K562 (cell line): ENCODE data around the gene BMF. TPM values are rescaled to one million over a fixed set of nuclear protein-coding genes. Genes with fewer than 3 reads are reported as not detected.

ENCODE experiments used
- ZNF561 ChIP-seq: fragments of 450-650 bp; formaldehyde crosslinking; conservative IDR thresholded peaks from 2 replicates; pipeline ENCODE4 v1.4.0; 2020; ENCODE audit warnings: mild to moderate bottlenecking, moderate library complexity
- ZNF76 ChIP-seq: fragments of 250-450 bp; sonication (Bioruptor Pico); IDR thresholded peaks from 2 replicates; pipeline ENCODE4 v1.4.0; 2020; ENCODE audit warnings: mild to moderate bottlenecking, moderate library complexity, borderline replicate concordance
- polyA plus RNA-seq, 8 experiments: library from polyadenylated mRNA; depleted of rRNA in 4 of 8; stranded (reverse) in 5 of 8; unstranded in 3 of 8; fragments of >200 nt; fragmentation: Nextera tagmentation in 2 of 8; fragmentation: Illumina TruSeq in 1 of 8; extraction: Ambion mirVana in 2 of 8; extraction: Trizol in 1 of 8; gene quantifications; 2 replicates each; pipeline versions ENCODE4 v1.2.1 to v1.2.3, GENCODE V29; 2011 to 2014; ENCODE audit warnings: inconsistent platforms in 1 of 8, missing spikeins in 1 of 8
- total RNA-seq, 7 experiments: library from RNA; depleted of rRNA in 6 of 7; stranded (reverse); fragments of >200 nt in 6 of 7; fragmentation: Illumina TruSeq in 2 of 7; extraction: Trizol in 2 of 7; gene quantifications; 2 replicates each; pipeline versions ENCODE4 v1.2.1 to v1.2.3, GENCODE V29; 2011 to 2021; ENCODE audit warnings: low replicate concordance in 1 of 7
- TF ChIP-seq, protein P1 (sequence below): fragments of 200-600 bp; sonication (generic); IDR thresholded peaks from one replicate; pipeline ENCODE4 v1.6.1; 2012; ENCODE audit warnings: mild to moderate bottlenecking, low read depth, low read length, inconsistent platforms
- TF ChIP-seq, protein P2 (sequence below): fragments of 450-650 bp; IDR thresholded peaks from 2 replicates; pipeline ENCODE4 v1.6.1; 2016; ENCODE audit warnings: mild to moderate bottlenecking, moderate library complexity

BMF gene
- total and polyA plus RNA-seq, 9 of the 15 experiments (the other 6 are each of a cell fraction or from before 2014, with no cell fraction given): 0.25 to 0.91 (median 0.59) TPM; not detected in 2

DNA sequence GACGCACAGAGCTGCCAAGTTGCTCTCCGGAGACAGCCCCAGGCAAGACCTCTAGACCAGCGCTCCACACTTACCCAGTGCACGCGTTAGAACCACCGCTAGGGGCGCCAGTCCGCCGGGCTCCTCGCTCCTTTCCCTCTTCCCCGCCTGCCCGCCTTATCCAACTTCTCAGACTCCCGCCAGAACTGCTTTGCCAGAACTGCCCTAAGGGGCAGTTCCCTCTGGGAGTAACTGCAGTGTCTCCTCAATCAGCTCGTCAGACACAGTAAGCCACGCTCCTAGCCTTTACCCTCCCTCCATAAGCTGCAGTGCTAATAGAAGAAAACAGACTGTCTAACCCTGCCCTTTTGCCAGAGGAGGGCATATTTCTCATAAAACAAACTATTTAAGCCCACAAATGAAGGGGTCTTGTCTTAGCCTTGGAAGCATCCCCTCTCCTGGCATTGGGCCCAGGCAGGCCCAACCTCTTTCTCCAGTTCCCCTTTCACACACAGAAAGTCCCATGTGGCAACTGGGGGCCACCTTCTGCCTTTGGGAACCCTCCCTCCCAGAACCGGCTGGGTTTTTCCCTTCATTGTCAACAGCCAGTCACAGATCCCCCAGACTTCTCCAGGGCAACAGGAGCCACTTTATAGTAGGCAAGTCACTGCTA is 3.7 kb downstream of the BMF start (continued):
- TF ChIP-seq, protein P1, sequence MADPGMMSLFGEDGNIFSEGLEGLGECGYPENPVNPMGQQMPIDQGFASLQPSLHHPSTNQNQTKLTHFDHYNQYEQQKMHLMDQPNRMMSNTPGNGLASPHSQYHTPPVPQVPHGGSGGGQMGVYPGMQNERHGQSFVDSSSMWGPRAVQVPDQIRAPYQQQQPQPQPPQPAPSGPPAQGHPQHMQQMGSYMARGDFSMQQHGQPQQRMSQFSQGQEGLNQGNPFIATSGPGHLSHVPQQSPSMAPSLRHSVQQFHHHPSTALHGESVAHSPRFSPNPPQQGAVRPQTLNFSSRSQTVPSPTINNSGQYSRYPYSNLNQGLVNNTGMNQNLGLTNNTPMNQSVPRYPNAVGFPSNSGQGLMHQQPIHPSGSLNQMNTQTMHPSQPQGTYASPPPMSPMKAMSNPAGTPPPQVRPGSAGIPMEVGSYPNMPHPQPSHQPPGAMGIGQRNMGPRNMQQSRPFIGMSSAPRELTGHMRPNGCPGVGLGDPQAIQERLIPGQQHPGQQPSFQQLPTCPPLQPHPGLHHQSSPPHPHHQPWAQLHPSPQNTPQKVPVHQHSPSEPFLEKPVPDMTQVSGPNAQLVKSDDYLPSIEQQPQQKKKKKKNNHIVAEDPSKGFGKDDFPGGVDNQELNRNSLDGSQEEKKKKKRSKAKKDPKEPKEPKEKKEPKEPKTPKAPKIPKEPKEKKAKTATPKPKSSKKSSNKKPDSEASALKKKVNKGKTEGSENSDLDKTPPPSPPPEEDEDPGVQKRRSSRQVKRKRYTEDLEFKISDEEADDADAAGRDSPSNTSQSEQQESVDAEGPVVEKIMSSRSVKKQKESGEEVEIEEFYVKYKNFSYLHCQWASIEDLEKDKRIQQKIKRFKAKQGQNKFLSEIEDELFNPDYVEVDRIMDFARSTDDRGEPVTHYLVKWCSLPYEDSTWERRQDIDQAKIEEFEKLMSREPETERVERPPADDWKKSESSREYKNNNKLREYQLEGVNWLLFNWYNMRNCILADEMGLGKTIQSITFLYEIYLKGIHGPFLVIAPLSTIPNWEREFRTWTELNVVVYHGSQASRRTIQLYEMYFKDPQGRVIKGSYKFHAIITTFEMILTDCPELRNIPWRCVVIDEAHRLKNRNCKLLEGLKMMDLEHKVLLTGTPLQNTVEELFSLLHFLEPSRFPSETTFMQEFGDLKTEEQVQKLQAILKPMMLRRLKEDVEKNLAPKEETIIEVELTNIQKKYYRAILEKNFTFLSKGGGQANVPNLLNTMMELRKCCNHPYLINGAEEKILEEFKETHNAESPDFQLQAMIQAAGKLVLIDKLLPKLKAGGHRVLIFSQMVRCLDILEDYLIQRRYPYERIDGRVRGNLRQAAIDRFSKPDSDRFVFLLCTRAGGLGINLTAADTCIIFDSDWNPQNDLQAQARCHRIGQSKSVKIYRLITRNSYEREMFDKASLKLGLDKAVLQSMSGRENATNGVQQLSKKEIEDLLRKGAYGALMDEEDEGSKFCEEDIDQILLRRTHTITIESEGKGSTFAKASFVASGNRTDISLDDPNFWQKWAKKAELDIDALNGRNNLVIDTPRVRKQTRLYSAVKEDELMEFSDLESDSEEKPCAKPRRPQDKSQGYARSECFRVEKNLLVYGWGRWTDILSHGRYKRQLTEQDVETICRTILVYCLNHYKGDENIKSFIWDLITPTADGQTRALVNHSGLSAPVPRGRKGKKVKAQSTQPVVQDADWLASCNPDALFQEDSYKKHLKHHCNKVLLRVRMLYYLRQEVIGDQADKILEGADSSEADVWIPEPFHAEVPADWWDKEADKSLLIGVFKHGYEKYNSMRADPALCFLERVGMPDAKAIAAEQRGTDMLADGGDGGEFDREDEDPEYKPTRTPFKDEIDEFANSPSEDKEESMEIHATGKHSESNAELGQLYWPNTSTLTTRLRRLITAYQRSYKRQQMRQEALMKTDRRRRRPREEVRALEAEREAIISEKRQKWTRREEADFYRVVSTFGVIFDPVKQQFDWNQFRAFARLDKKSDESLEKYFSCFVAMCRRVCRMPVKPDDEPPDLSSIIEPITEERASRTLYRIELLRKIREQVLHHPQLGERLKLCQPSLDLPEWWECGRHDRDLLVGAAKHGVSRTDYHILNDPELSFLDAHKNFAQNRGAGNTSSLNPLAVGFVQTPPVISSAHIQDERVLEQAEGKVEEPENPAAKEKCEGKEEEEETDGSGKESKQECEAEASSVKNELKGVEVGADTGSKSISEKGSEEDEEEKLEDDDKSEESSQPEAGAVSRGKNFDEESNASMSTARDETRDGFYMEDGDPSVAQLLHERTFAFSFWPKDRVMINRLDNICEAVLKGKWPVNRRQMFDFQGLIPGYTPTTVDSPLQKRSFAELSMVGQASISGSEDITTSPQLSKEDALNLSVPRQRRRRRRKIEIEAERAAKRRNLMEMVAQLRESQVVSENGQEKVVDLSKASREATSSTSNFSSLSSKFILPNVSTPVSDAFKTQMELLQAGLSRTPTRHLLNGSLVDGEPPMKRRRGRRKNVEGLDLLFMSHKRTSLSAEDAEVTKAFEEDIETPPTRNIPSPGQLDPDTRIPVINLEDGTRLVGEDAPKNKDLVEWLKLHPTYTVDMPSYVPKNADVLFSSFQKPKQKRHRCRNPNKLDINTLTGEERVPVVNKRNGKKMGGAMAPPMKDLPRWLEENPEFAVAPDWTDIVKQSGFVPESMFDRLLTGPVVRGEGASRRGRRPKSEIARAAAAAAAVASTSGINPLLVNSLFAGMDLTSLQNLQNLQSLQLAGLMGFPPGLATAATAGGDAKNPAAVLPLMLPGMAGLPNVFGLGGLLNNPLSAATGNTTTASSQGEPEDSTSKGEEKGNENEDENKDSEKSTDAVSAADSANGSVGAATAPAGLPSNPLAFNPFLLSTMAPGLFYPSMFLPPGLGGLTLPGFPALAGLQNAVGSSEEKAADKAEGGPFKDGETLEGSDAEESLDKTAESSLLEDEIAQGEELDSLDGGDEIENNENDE: no peak
- TF ChIP-seq ZNF76 (no peak), ZNF561 (CRISPR knock-in tag) (no peak)
- TF ChIP-seq, protein P2, sequence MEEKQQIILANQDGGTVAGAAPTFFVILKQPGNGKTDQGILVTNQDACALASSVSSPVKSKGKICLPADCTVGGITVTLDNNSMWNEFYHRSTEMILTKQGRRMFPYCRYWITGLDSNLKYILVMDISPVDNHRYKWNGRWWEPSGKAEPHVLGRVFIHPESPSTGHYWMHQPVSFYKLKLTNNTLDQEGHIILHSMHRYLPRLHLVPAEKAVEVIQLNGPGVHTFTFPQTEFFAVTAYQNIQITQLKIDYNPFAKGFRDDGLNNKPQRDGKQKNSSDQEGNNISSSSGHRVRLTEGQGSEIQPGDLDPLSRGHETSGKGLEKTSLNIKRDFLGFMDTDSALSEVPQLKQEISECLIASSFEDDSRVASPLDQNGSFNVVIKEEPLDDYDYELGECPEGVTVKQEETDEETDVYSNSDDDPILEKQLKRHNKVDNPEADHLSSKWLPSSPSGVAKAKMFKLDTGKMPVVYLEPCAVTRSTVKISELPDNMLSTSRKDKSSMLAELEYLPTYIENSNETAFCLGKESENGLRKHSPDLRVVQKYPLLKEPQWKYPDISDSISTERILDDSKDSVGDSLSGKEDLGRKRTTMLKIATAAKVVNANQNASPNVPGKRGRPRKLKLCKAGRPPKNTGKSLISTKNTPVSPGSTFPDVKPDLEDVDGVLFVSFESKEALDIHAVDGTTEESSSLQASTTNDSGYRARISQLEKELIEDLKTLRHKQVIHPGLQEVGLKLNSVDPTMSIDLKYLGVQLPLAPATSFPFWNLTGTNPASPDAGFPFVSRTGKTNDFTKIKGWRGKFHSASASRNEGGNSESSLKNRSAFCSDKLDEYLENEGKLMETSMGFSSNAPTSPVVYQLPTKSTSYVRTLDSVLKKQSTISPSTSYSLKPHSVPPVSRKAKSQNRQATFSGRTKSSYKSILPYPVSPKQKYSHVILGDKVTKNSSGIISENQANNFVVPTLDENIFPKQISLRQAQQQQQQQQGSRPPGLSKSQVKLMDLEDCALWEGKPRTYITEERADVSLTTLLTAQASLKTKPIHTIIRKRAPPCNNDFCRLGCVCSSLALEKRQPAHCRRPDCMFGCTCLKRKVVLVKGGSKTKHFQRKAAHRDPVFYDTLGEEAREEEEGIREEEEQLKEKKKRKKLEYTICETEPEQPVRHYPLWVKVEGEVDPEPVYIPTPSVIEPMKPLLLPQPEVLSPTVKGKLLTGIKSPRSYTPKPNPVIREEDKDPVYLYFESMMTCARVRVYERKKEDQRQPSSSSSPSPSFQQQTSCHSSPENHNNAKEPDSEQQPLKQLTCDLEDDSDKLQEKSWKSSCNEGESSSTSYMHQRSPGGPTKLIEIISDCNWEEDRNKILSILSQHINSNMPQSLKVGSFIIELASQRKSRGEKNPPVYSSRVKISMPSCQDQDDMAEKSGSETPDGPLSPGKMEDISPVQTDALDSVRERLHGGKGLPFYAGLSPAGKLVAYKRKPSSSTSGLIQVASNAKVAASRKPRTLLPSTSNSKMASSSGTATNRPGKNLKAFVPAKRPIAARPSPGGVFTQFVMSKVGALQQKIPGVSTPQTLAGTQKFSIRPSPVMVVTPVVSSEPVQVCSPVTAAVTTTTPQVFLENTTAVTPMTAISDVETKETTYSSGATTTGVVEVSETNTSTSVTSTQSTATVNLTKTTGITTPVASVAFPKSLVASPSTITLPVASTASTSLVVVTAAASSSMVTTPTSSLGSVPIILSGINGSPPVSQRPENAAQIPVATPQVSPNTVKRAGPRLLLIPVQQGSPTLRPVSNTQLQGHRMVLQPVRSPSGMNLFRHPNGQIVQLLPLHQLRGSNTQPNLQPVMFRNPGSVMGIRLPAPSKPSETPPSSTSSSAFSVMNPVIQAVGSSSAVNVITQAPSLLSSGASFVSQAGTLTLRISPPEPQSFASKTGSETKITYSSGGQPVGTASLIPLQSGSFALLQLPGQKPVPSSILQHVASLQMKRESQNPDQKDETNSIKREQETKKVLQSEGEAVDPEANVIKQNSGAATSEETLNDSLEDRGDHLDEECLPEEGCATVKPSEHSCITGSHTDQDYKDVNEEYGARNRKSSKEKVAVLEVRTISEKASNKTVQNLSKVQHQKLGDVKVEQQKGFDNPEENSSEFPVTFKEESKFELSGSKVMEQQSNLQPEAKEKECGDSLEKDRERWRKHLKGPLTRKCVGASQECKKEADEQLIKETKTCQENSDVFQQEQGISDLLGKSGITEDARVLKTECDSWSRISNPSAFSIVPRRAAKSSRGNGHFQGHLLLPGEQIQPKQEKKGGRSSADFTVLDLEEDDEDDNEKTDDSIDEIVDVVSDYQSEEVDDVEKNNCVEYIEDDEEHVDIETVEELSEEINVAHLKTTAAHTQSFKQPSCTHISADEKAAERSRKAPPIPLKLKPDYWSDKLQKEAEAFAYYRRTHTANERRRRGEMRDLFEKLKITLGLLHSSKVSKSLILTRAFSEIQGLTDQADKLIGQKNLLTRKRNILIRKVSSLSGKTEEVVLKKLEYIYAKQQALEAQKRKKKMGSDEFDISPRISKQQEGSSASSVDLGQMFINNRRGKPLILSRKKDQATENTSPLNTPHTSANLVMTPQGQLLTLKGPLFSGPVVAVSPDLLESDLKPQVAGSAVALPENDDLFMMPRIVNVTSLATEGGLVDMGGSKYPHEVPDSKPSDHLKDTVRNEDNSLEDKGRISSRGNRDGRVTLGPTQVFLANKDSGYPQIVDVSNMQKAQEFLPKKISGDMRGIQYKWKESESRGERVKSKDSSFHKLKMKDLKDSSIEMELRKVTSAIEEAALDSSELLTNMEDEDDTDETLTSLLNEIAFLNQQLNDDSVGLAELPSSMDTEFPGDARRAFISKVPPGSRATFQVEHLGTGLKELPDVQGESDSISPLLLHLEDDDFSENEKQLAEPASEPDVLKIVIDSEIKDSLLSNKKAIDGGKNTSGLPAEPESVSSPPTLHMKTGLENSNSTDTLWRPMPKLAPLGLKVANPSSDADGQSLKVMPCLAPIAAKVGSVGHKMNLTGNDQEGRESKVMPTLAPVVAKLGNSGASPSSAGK: peak; percentile 88
